ENCODE results near the gene OTOR.

GRCh38 chr20:16760431-16761304, 12.5 kb downstream of the OTOR start:
- TF ChIP-seq CTCF (IDR thresholded peaks at IDR 0.05) (no peak), POLR2A (IDR thresholded peaks at IDR 0.05) (no peak)

Measured in lower leg skin (tissue), 3 donors.